Measurements from ENCODE around the gene BMI1.

DNA sequence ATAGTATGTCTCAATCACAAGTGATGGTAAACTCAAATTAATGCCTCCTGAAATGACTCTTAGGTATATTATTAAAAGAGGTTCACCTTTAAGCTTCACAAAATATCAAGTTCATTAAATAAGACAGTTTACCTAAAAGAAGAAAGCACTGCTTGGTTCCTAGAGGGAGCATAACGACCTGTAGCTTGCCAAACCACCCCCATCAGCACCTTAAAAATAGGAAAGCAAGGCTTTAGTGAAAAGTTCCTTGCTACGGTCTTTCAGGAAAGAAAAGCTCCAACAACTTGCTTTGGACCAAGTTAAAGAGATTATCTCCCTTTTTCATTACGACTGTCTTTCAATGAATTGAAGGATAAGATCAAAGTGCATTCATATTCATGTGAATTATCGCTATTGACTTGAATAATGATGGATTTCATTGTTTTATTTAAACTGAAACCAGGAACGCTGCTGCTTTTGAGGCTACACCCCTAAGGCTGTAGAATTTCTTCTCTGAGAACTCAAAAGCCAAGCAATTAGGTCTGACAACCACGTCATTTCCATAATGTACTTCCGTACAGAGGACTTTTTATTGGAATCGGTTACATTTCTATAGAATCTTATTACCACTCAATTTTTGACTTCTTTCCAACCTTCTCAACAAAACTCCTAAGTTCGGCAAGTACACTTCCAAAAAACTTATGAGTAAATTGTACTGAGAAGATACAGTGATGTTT, 17.4 kb downstream of the BMI1 start:
- TF ChIP-seq, protein P1, sequence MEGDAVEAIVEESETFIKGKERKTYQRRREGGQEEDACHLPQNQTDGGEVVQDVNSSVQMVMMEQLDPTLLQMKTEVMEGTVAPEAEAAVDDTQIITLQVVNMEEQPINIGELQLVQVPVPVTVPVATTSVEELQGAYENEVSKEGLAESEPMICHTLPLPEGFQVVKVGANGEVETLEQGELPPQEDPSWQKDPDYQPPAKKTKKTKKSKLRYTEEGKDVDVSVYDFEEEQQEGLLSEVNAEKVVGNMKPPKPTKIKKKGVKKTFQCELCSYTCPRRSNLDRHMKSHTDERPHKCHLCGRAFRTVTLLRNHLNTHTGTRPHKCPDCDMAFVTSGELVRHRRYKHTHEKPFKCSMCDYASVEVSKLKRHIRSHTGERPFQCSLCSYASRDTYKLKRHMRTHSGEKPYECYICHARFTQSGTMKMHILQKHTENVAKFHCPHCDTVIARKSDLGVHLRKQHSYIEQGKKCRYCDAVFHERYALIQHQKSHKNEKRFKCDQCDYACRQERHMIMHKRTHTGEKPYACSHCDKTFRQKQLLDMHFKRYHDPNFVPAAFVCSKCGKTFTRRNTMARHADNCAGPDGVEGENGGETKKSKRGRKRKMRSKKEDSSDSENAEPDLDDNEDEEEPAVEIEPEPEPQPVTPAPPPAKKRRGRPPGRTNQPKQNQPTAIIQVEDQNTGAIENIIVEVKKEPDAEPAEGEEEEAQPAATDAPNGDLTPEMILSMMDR (IDR thresholded peaks at IDR 0.05 in 8 of 11, conservative IDR thresholded peaks at IDR 0.05 in 3 of 11), result no peak
- TF ChIP-seq POLR2AphosphoS5 (IDR thresholded peaks at IDR 0.05), result no peak

Data from spleen (tissue), 7 donors.